GM12891 (cell line): ENCODE results near the gene RPS6KA1.

ENCODE experiments used
- DNase-seq: peaks from one replicate; pipeline ENCODE4 v3.0.0; 2011; ENCODE audit warnings: low spot score; ENCODE audit not compliant: insufficient read length
- FAIRE-seq: peaks from 2 replicates; lab custom pipeline; 2011; peaks lifted over from hg19 to GRCh38; lab: Jason Lieb, UNC
- PAX5 ChIP-seq: IDR thresholded peaks from 2 replicates; pipeline ENCODE4 v1.6.1; 2011; ENCODE audit warnings: low read length, moderate library complexity, mild to moderate bottlenecking; ENCODE audit not compliant: insufficient read depth, severe bottlenecking
- POLR2A ChIP-seq: IDR thresholded peaks from 2 replicates; pipeline ENCODE4 v1.6.1; 2011; ENCODE audit warnings: low read depth, low read length, control low read depth
- POLR2AphosphoS5 ChIP-seq: IDR thresholded peaks from 2 replicates; pipeline ENCODE4 v1.6.1; 2011; ENCODE audit warnings: low read depth, low read length, control low read depth
- POU2F2 ChIP-seq: IDR thresholded peaks from 2 replicates; pipeline ENCODE4 v1.6.1; 2011; ENCODE audit warnings: low read depth, mild to moderate bottlenecking, control low read depth, low read length, moderate library complexity
- SPI1 ChIP-seq: IDR thresholded peaks from 2 replicates; pipeline ENCODE4 v1.6.1; 2011; ENCODE audit warnings: low read depth, low read length, control low read depth
- TAF1 ChIP-seq: IDR thresholded peaks from 2 replicates; pipeline ENCODE4 v1.6.1; 2011; ENCODE audit warnings: low read depth, low read length, control low read depth

RPS6KA1 gene

GRCh38 chr1:26571381-26571780 is 41.8 kb downstream of the RPS6KA1 start:
- no peak for TF ChIP-seq SPI1
- no peak for FAIRE-seq
- no peak for DNase-seq

- FAIRE-seq, result no peak
- TF ChIP-seq POLR2A, result no peak
- TF ChIP-seq TAF1, result no peak
- TF ChIP-seq SPI1, result no peak
- no peak for TF ChIP-seq POU2F2
- TF ChIP-seq POLR2AphosphoS5, result no peak
- no peak for TF ChIP-seq PAX5
- DNase-seq, result no peak
Observed at GRCh38 chr1:26574018-26574417, 44.5 kb downstream of the RPS6KA1 start.

- TF ChIP-seq SPI1 (0 out of 2 replicates have a peak, but pooled peaks have one; percentile 4), POLR2A (no peak), PAX5 (no peak), TAF1 (no peak), POU2F2 (no peak), POLR2AphosphoS5 (no peak)
- FAIRE-seq (no peak), DNase-seq (no peak)
Observed at GRCh38 chr1:26574719-26575251, 45.2 kb downstream of the RPS6KA1 start.

- TF ChIP-seq SPI1 (no peak), POLR2AphosphoS5 (no peak; the same call in 1 of the 2 replicates), POU2F2 (no peak), PAX5 (no peak), TAF1 (no peak)
- FAIRE-seq, result no peak
Observed at GRCh38 chr1:26575348-26575747, 45.8 kb downstream of the RPS6KA1 start.

GRCh38 chr1:26578167-26578566 is 48.6 kb downstream of the RPS6KA1 start:
- DNase-seq, result no peak

More at GRCh38 chr1:26575348-26575747, 45.8 kb downstream of the RPS6KA1 start:
- DNase-seq, result no peak

GRCh38 chr1:26579681-26580111 is 50.1 kb downstream of the RPS6KA1 start:
- DNase-seq, result no peak
- FAIRE-seq, result peak; percentile 70
- TF ChIP-seq POLR2AphosphoS5, result no peak
- TF ChIP-seq TAF1, result no peak
- TF ChIP-seq SPI1, result no peak
- TF ChIP-seq POLR2A, result no peak
- no peak for TF ChIP-seq PAX5
- no peak for TF ChIP-seq POU2F2

More at GRCh38 chr1:26578167-26578566, 48.6 kb downstream of the RPS6KA1 start:
- peak; percentile 33 for FAIRE-seq
- TF ChIP-seq POLR2A (no peak), POU2F2 (no peak), TAF1 (no peak), SPI1 (no peak), PAX5 (no peak)

- no peak for TF ChIP-seq PAX5
- TF ChIP-seq POLR2AphosphoS5, result no peak
- no peak for TF ChIP-seq POU2F2
- no peak for TF ChIP-seq POLR2A
- no peak for TF ChIP-seq TAF1
- no peak for TF ChIP-seq SPI1
- no peak for FAIRE-seq
- no peak for DNase-seq
Observed at GRCh38 chr1:26580116-26580515, 50.6 kb downstream of the RPS6KA1 start.

GRCh38 chr1:26581287-26581651 is 51.7 kb downstream of the RPS6KA1 start:
- DNase-seq (no peak), FAIRE-seq (no peak)
- TF ChIP-seq TAF1 (no peak), POU2F2 (no peak), PAX5 (no peak), POLR2AphosphoS5 (no peak), POLR2A (no peak), SPI1 (no peak)

GRCh38 chr1:26582053-26582835 is 52.7 kb downstream of the RPS6KA1 start:
- FAIRE-seq (no peak), DNase-seq (no peak)
- TF ChIP-seq TAF1 (no peak), POLR2AphosphoS5 (no peak), PAX5 (no peak)

- TF ChIP-seq PAX5 (peak; percentile 88), TAF1 (no peak), SPI1 (peak; percentile 87)
- FAIRE-seq, result peak; percentile 74
- no peak for DNase-seq
Observed at GRCh38 chr1:26582836-26583460, 53.4 kb downstream of the RPS6KA1 start.
